IPS DF 19.7 (cell line): ENCODE measurements around the gene MRLN.
"Not testable (repeated sequence)": the region's sequence is repeated elsewhere in the genome, so short reads cannot be mapped to it uniquely, and the experiment has no call there.

Source experiments
- DNase-seq: peaks from one replicate; pipeline ENCODE4 v3.0.0-alpha.2; 2013; ENCODE audit warnings: low read depth, low spot score

Gene MRLN

DNA sequence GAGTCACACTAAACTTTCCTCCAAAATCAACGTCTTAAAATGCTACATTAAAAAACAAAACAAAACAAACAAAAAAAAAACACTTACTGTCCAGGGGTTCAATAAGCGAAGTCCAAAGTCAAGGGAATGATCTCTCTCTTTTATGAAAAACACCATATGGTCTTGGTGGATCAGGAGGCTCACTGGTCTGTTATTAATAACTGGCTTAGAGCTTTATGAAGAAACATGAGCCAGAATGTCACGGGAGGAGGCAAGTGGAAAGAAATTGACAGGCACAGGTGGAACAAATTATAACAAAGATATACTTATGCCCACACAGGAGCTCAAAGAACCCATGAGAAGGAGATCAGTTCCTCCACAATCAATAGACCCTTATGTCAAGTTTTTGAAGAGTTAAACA is at the start of gene MRLN:
MRLN (minus strand) TSS at position 189 of the 400 bp plus-strand sequence.
- DNase-seq, result no peak

DNA sequence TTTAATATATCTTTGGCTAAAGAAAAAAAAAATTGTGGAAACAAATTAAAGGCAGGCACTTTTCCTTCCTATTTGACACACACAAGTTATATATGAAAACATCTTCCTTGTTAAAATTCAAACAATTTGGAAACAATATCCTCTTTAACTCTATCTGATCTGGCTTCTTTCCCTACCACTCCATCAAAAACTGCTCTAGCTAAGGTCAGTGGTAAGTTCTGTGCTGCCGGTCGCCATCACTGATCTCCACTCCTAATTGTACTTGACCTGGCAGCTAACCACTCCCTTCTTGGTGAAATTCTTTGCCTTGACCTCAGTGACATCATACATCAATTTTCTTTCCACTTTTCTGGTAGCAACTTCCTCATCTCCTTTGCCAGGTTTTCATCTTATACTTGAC is 47.9 kb upstream of the MRLN start:
- DNase-seq, result no peak

DNA sequence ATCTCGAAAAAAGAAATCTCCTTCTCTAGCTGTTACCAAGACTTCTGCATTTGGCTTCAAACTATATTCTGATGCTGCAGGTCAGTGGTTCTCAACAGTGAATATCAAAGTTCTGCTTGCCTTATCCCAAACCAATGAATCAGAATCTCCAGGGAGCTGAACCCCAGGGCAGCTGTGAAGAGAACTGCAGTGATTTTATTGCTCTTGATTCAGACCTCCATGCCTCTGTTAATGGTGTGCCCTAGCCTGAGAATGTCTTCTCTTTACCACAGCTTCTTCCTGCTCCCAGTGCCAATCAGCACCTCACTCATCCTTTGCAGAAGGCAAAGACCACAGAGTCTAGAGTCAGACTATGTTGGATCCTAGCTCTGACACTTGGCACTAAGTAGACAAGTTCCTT is 46.2 kb upstream of the MRLN start:
- no peak for DNase-seq

DNA sequence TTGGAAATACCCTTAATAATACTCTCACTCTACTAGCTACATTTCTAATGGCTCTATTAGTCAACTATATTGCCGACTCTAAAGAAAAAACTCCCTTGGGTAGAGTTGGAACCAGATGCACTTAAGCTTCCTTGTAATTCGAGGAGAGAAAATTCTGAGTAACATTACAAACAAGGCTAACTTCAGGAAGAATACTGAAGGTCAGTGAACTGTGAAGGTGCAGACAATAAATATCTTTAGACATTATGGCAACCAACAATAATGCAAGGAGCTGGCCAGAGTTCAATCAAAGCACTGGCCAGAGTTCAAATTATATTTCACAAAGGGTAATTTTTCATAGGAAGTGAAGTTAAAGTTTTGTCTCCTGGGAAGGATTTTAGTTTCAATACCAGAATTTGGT is 40.7 kb upstream of the MRLN start:
- no peak for DNase-seq

DNA sequence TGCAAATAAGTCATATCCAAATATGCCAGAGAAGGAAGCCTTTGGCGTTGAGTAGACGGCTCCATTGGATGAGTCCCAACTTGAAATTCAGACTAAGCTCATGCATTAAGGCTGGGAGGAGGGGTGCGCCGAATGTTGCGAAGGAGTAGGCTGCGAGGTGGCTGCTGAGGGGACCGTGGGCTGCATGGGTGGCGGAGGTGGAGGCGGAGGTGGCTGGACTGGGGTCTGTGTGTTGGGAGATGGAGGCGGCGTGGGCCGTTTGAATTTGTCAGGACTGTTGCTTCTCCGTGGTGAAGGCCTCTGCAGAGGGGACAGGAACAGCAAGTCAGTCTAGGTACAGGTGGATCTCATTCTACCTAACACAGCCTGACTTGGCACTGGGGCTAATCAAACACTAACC is 39.6 kb upstream of the MRLN start:
- no peak for DNase-seq

DNA sequence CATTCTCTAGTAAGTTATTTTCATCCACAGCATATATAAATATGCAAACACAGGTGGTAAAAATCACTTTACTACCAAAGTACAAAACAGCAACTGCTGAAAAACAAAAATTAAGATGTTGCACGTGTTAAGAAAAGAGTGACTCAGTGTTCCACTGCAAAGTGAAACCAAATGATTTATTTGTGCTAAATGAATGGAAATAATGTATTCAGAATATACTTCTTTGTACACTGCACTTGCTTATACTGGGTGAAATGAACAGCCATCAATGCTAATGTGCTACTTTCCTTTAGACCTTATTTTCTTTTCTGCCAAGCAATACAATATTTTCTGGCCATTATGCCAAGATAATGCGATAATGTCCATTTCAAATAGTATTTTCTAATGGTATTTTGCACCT is 38.3 kb upstream of the MRLN start:
- DNase-seq, result no peak

DNA sequence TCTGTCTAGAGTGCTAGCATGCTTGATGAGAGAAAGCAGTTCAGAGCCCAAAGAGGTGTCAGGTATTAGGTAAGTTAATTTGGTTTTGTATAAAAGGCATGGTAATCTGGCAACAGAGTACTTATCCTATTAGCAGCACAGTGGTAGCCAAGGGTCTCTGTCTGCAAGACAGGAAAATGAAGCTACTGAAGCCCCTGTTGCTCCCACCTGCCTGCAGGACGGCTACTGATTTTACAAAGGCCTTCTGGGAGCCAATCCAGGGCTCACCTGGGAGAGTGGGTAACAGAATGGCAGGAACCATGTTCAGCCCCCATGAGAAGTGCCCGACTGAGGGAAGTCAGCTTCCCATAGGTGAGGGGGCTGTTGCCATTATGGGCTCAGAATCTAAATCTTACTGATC is 36.8 kb upstream of the MRLN start:
- not testable (repeated sequence) for DNase-seq

DNA sequence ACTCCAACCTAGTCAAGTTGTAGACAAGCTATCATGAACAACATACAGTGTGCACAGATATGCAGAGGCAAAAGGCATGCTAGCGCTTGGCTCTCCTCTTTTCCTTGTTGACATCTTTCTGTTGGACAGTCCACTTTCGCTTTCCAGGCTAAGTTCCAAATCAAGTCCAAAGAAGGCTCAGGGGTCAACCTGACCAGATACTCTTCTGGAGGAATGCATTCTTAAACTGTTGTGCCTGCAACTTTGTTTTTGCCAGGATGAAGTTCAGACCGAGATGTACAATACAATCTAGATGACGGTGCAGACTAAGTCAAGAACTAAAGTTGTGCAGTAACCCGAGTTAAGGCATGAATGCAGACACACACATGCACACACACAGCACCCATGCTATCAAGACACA is 35.7 kb upstream of the MRLN start:
- DNase-seq, result not testable (repeated sequence)

DNA sequence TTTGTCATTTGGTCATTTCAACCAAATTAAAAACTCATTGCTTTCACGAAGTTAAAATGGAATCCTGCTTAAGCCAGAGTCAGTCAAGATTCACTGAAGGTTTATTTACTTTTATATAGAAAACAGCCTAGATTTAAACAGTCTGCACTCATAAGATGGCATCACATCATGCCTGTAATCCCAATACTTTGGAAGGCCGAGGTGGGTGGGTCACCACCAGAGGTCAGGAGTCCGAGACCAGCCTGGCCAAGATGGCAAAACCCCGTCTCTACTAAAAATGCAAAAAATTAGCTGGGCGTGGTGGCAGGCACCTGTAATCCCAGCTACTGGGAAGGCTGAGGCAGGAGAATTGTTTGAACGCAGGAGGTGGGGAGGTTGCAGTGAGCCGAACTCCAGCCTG is 33.8 kb upstream of the MRLN start:
- not testable (repeated sequence) for DNase-seq

DNA sequence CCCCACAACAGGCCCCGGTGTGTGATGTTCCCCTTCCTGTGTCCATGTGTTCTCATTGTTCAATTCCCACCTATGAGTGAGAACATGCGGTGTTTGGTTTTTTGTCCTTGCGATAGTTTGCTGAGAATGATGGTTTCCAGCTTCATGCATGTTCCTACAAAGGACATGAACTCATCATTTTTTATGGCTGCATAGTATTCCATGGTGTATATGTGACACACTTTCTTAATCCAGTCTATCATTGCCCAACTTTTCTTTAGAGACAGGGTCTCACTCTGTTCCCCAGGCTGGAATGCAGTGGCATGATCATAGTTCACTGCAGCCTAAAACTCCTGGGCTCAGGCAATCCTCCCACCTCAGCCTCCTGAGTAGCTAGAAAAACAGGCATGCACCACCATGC is 32.2 kb upstream of the MRLN start:
- not testable (repeated sequence) for DNase-seq

DNA sequence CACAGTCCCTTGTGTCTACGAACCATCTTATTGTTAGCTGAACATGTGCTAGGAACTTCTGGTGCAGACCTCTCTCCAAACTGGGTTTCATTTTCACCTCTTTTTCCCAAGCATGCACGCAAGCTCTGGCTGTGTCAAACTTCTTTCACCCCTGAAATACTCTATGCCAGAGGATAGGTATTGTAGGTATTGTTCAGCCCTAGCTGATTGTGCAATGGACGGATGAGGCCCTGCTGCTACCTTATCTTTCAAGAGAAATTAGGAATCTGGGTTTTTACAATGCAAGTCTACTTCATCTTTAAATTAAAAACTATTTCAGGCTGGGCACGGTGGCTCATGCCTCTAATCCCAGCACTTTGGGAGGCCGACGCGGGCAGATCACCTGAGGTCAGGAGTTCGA is 28.3 kb upstream of the MRLN start:
- no peak for DNase-seq

DNA sequence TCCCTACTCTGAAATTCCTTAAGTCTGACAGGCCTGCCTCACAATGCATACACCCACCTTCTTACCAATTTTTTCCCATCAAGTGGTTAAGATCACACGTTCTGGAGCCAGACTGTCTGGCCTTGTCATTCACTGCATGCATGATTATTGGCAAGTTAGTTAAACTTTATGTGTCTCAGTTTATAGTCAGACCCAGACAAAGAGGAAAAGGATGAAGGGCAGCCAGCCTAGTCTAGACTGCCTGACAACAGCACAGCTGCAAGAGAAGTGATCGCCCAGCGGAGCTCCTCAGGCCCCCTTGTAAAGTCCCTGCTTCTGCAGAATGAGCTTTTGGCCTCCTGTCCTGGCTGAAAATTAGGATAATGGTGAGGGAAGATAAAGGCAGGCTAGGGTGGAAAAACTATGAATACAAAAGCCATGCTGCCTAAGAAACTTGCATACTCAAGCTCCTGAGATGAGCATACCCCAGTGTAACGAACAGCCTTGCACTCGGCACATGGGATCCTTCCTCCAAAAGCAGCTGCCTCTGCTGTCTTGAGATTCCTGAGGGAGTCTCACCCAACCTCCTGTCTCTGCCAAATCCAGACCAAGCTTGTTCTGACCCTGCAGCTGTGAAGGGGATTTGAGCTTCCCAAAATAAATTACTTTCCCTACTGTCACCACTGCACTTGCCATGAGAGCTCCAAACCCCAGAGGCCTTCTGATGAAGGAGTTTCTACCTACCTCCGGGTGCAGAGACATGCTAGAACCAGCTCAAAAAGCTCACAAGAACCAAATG is 26.7 kb upstream of the MRLN start:
- DNase-seq, result no peak

DNA sequence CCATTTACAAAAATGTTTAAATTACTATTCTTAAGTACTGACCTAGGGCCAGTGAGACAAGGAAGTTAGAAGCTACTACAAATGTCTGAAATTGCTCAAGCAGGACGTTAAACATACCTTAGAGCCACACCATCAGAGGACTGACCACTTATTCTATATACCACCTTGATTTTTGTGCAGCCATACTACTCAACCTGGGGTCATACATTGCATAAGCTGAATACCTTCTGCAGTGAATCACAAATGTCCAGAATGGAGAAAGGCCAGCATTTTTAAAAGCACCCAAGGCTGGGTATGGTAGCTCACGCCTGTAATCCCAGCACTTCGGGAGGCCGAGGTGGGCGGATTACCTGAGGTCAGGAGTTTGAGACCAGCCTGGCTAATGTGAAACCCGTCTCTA is 21.2 kb upstream of the MRLN start:
- DNase-seq, result no peak

DNA sequence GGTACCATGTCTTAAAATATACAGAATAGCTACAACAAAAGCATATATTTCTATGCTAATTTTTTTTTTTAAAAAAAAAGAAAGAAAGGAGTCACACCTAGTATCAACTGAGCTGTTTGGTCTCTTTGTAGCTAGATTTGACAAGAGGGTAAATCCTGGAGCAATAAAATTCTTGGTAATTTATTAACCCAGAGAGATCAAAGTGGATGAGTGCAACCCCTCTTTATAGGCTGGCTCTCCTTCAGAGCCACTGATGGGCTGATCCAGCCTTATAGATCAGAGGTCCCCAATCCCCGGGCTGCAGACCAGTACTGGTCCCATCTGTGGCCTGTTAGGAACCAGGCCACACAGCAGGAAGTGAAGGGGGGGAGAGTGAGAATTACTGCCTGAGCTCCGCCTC is 19.8 kb upstream of the MRLN start:
- no peak for DNase-seq

DNA sequence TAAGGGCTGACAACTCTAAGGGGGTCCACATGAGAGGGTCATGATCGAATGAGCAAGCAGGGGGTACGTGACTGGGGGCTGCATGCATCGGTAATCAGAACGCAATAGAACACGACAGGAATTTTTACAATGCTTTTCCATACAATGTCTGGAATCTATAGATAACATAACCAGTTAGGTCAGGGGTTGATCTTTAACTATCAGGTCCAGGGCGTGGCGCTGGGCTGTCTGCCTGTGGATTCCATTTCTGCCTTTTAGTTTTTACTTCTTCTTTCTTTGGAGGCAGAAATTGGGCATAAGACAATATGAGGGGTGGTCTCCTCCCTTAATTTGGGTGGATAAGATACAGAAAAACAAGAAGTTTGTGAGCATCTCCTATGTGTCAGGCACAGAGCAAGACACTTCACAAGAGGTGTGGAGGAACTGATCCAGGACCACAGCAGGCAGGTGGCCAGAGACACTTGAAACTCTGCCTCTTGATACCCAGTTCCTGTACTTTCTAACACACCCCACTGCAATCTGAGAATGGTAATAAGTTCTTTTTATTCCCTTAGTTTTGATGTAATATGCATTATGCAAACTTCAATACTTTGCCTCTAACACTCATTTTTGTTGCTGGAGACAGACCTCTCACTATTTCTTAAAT is 18.0 kb upstream of the MRLN start:
- no peak for DNase-seq

DNA sequence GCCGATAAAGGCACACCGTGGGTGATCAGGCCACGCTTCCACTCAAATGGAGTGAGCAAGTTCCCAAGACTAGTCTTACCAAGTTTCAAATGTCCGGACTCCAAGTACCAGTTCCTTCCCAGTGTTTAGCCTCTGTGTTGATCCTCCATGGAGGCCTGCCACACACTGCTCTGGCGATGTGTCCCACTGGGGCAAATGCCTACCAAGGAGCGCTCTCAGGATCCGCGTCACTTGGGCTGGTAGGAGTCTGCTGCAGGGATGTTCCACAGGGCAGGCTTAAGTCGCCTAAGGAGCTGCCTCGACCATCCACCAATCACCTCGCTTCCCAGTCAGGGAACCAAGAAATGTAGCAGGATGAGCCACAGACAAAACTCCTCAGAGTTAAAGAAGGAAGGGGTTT is 17.4 kb upstream of the MRLN start:
- no peak for DNase-seq

DNA sequence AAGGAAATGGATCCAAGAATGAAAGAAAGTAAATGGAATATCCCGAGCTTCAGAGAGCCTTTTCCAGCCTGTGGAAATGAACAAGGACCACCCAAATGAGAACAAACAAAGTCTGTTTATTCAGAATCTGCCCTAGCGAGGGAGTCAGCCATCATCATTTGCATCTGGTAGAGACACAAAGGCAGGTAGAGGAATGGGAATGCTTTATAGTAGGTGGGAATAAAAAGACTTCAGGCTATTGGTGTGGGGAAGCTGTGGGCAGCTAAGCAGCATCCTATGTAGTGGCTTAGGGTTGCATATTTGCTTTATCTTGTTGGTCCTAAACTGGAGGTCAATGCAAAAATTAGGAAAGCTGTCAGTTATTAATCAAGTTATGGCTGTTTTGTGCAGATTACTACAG is 9.2 kb upstream of the MRLN start:
- no peak for DNase-seq

DNA sequence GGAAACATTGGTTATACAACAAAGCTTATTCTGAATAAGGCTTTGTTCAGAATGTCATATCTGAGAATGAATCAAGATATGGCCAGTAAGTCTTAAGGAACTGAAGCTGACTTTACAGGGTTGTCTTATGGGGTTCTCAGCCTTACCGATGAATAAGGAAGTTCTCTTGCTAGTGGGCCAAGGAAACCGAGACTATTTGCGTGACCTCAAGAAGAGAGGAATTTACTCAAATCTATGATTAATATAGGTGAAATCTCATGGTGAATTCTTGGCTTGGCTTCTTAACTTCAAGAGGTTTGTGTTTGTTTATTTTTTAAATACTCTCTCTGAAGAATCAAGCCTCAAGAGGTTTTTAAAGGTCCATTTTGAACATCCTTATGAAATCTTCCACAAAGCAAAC is 4.7 kb upstream of the MRLN start:
- DNase-seq, result no peak

DNA sequence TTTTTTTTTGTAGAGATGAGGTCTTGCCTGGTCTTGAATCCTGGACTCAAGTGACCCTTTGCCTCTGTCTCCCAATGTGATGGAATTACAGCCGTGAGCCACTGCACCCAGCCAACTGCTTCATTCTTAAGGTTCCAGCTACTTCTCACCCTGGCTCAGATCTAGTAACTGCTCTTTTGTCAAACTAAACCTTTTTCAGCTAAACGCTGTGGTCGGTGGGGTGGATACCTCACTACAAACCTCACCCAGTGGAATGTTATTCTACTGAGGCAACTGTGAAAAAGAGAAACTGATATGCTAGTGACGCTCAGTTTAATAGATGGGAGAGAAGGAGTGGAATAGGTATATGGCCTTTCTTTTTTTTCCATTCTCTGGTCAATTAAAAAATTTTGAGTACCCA is 1.7 kb upstream of the MRLN start:
- DNase-seq, result no peak

DNA sequence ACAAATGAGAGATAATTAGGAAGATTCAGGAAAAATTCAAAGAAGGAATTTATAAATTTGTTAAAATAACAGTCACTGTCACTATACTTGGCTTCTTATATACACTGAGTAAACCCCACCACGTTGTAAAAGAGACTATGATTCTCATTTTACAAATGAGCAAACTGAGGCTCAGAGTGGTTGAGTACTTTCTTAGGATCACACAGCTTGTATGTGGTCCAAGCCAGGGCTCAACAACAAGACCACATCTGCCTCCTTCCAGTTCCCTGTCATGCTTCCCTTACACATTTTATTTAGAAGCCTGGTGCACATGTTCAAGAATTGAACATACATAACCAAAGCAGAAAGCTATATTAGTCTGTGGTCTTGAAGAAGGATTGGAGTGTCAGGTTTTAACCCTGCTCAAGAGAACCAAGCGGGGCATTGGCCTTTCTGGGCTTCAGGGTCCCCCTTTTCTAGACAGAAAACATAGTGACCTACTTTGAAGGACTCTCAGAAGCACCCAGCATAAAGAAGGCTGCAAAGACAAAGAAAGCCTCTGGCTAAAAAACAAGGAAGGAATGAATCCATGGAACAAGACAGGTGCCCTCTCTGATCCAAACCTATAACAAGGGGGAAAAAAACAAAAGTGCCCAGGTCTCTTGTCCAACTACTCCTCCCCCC is 846 bp downstream of the MRLN start:
- DNase-seq, result no peak

DNA sequence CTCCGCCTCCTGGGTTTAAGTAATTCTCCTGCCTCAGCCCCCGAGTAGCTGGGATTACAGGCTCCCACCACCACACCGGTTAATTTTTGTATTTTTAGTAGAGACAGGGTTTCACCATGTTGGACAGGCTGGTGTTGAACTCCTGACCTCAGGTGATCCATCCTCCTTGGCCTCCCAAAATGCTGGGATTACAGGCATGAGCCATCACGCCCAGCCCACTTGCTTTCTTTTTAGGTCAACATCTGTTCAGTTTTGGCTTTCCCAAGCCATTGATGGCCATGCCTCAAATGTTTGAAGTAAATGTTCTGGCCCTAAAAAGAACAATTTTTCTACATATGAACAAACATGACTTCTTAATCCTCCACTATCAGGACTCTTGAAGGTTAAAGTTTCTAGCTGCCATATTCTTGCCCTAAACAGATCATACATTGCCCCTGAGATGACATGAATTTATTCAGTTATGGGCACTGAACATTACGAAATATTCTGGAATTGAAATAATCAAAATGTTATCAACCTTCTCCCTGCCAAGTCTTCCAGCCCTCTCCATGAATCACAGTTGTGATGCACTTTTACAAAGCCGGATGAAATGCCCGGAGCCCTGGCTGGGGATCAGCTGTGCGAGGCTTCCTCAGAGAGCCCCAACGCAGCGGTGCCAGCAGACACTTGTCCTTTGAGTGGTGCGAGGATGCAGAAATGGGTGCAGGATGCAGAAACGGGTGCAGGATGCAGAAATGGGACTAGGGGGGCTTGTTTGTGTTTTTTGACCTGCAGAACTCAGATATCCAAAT is 2.9 kb downstream of the MRLN start:
- no peak for DNase-seq

DNA sequence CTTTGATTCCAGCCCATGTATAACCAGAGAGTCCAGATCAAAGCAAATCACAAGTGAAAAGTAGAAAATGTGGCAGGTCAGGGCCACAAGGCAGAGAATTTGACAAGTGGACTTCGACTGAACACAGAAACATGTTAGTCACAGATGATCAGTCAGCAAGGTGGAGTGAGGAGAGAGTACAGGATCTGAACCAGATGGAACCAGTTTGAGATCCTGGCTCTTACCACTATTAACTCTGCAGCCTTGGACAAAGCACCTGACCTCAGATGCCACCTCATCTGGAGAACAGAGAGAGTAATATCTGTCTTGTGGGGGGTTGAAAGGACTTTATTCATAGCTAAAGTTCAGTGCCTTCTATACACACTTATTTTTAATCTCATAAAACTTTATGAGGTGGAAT is 4.4 kb downstream of the MRLN start:
- DNase-seq, result no peak
